Gastrocnemius medialis (tissue), 4 donors: ENCODE measurements around the gene JAG2. TPM values are rescaled to one million over a fixed set of nuclear protein-coding genes. Genes with fewer than 3 reads are reported as not detected.

Experiments used
- ATAC-seq, 2 donors: fragments of 150-250 bp; one replicate each; pipeline ENCODE4 v1.9.1; 2016
- DNase-seq, 2 donors: peaks; one replicate each; pipeline ENCODE4 v3.0.0-alpha.2; 2019
- H3K27ac ChIP-seq, 4 donors: fragments of 200-600 bp; sonication (generic); 1 replicate in 1 of 4; 2 replicates in 3 of 4; pipeline ENCODE4 v1.5.1; 2016 to 2018; ENCODE audit warnings: mild to moderate bottlenecking in 2 of 4, moderate library complexity in 1 of 4
- H3K27me3 ChIP-seq, 3 donors: fragments of 200-600 bp; sonication (generic) in 2 of 3; 1 replicate in 1 of 3; 2 replicates in 2 of 3; pipeline versions ENCODE4 v1.5.1 to v1.6.0; 2016 to 2019; ENCODE audit warnings: mild to moderate bottlenecking in 1 of 3, moderate library complexity in 1 of 3
- H3K36me3 ChIP-seq, 2 donors: fragments of 200-600 bp; sonication (generic) in 1 of 2; one replicate each; pipeline ENCODE4 v1.5.1; 2017 to 2018
- H3K4me1 ChIP-seq, 2 donors: fragments of 200-600 bp; sonication (generic) in 1 of 2; one replicate each; pipeline ENCODE4 v1.5.1; 2016 to 2017; ENCODE audit warnings: mild to moderate bottlenecking in 2 of 2
- H3K4me3 ChIP-seq, 4 donors: fragments of 200-600 bp; sonication (generic) in 3 of 4; 1 replicate in 1 of 4; 2 replicates in 3 of 4; pipeline ENCODE4 v1.5.1; 2016 to 2019; ENCODE audit warnings: mild to moderate bottlenecking in 2 of 4
- H3K9me3 ChIP-seq, 3 donors: fragments of 200-600 bp; sonication (generic) in 2 of 3; 1 replicate in 1 of 3; 2 replicates in 2 of 3; pipeline ENCODE4 v1.5.1; 2016 to 2019
- POLR2A ChIP-seq, 2 donors: fragments of 450-650 bp; IDR thresholded peaks; one replicate each; pipeline ENCODE4 v1.6.1; 2017; ENCODE audit warnings: antibody characterized with exemption in 2 of 2, mild to moderate bottlenecking in 2 of 2, moderate library complexity in 2 of 2
- in situ Hi-C, 4 donors: fragments of 200-750 bp; cut with MboI; loops; one replicate each; pipeline versions ENCODE4 v1.15.0 to v1.8.0; 2017; ENCODE audit warnings: low sequenced_read_pairs in 4 of 4
- intact Hi-C: fragments of 100-400 bp; cut with DNase I; formaldehyde crosslinking; loops from one replicate; pipeline ENCODE4 v1.15.1; 2023; ENCODE audit warnings: low total_unique reads
- total RNA-seq, 4 donors: library from RNA; depleted of rRNA; stranded (reverse); fragments of >200 nt; gene quantifications; one replicate each; pipeline versions ENCODE4 v1.1.0 to v1.2.3, GENCODE V29; 2016
- TF ChIP-seq, protein P1 (sequence below), 5 experiments: fragments of 450-650 bp in 3 of 5; fragments of 200-600 bp in 2 of 5; sonication (generic) in 2 of 5; IDR thresholded peaks in 4 of 5; conservative IDR thresholded peaks in 1 of 5; 1 replicate in 4 of 5; 2 replicates in 1 of 5; pipeline ENCODE4 v1.5.1; 2016 to 2019; ENCODE audit warnings: antibody characterized with exemption in 5 of 5, mild to moderate bottlenecking in 3 of 5, moderate library complexity in 3 of 5

JAG2 gene
- total RNA-seq, 4 donors from 2014 or later: 8.0 to 17.9 (median 15.7) TPM

- intact Hi-C loops (no loop called here), in situ Hi-C loops (no loop called here)
- H3K27ac ChIP-seq: no peak overlapping the region
- DNase-seq (no peak), ATAC-seq (no peak)
- no peaks in the 10 kb centered on the region for H3K36me3 ChIP-seq
- TF ChIP-seq, protein P1, sequence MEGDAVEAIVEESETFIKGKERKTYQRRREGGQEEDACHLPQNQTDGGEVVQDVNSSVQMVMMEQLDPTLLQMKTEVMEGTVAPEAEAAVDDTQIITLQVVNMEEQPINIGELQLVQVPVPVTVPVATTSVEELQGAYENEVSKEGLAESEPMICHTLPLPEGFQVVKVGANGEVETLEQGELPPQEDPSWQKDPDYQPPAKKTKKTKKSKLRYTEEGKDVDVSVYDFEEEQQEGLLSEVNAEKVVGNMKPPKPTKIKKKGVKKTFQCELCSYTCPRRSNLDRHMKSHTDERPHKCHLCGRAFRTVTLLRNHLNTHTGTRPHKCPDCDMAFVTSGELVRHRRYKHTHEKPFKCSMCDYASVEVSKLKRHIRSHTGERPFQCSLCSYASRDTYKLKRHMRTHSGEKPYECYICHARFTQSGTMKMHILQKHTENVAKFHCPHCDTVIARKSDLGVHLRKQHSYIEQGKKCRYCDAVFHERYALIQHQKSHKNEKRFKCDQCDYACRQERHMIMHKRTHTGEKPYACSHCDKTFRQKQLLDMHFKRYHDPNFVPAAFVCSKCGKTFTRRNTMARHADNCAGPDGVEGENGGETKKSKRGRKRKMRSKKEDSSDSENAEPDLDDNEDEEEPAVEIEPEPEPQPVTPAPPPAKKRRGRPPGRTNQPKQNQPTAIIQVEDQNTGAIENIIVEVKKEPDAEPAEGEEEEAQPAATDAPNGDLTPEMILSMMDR (IDR thresholded peaks at IDR 0.05 in 4 of 5, conservative IDR thresholded peaks at IDR 0.05 in 1 of 5): no peak
- no peak for TF ChIP-seq POLR2A (IDR thresholded peaks at IDR 0.05)
- H3K4me3 ChIP-seq: no peak overlapping the region
- H3K27me3 ChIP-seq: peaks cover 8 to 20% (median 10%) of the 10 kb centered on the region in 3 donors
- peaks cover 0 to 5% (median 0%) of the 10 kb centered on the region in 3 donors for H3K9me3 ChIP-seq
- H3K4me1 ChIP-seq: no peaks in the 10 kb centered on the region
Observed at GRCh38 chr14:105100910-105101309, 67.7 kb downstream of the JAG2 start.

GRCh38 chr14:105099778-105100177 lies 68.8 kb downstream of the JAG2 start:
- no peak for TF ChIP-seq POLR2A (IDR thresholded peaks at IDR 0.05)
- TF ChIP-seq, protein P1 (IDR thresholded peaks at IDR 0.05 in 4 of 5, conservative IDR thresholded peaks at IDR 0.05 in 1 of 5): no peak
- Histone ChIP-seq H3K36me3 (no peaks in the 10 kb centered on the region), H3K9me3 (peaks cover 0 to 5% (median 0%) of the 10 kb centered on the region in 3 donors), H3K27ac (no peak overlapping the region), H3K27me3 (peaks cover 8 to 16% (median 10%) of the 10 kb centered on the region in 3 donors), H3K4me3 (no peak overlapping the region), H3K4me1 (no peaks in the 10 kb centered on the region)
- ATAC-seq: no peak
- intact Hi-C loops: no loop called here
- in situ Hi-C loops: loop anchor here in 1 of 4 donors (25.0 kb wide), 1 partner anchor 263 kb away; no protein-coding TSS in a partner anchor
- DNase-seq: no peak

DNA sequence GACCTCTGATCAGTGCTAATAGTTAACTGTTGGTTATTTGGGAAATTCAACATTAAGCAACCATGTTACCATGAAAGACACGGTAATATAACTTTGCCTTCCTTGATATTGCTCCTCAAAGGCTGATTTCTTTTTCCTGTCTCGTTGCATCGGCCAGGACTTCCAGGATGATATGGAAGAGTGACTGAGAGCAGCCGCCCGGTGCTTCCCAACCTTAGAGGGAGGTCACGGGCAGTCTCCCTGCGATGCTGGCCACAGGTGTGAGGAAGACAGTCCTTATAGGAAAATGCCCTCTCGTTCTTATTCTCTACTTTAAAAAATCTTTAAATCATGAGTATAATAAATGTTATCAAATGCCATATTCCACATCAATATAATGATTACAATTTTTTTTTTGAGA lies 70.3 kb downstream of the JAG2 start:
- Histone ChIP-seq H3K4me3 (no peak overlapping the region), H3K27ac (no peak overlapping the region), H3K27me3 (peaks cover 0 to 6% (median 6%) of the 10 kb centered on the region in 3 donors), H3K9me3 (peaks cover 0 to under 1% (median 0%) of the 10 kb centered on the region in 3 donors), H3K4me1 (peaks cover 0 to 8% of the 10 kb centered on the region in 2 donors), H3K36me3 (no peaks in the 10 kb centered on the region)
- TF ChIP-seq, protein P1 (IDR thresholded peaks at IDR 0.05 in 4 of 5, conservative IDR thresholded peaks at IDR 0.05 in 1 of 5): no peak
- no peak for TF ChIP-seq POLR2A (IDR thresholded peaks at IDR 0.05)
- in situ Hi-C loops: loop anchor here in 1 of 4 donors (25.0 kb wide), 1 partner anchor 264 kb away; no protein-coding TSS in a partner anchor
- no peak for DNase-seq
- intact Hi-C loops: no loop called here
- no peak for ATAC-seq

GRCh38 chr14:105097794-105098127 lies 70.8 kb downstream of the JAG2 start:
- no peak overlapping the region for H3K27ac ChIP-seq
- H3K27me3 ChIP-seq: peaks cover 3 to 7% (median 4%) of the 10 kb centered on the region in 3 donors
- ATAC-seq (no peak), DNase-seq (no peak)
- intact Hi-C loops: no loop called here
- in situ Hi-C loops: loop anchor here in 1 of 4 donors (25.0 kb wide), 1 partner anchor 265 kb away; no protein-coding TSS in a partner anchor
- TF ChIP-seq, protein P1 (IDR thresholded peaks at IDR 0.05 in 4 of 5, conservative IDR thresholded peaks at IDR 0.05 in 1 of 5): no peak
- TF ChIP-seq POLR2A (IDR thresholded peaks at IDR 0.05): no peak
- H3K4me3 ChIP-seq: no peak overlapping the region
- no peaks in the 10 kb centered on the region for H3K36me3 ChIP-seq
- peaks cover 0 to 10% of the 10 kb centered on the region in 2 donors for H3K4me1 ChIP-seq
- no peaks in the 10 kb centered on the region for H3K9me3 ChIP-seq
